HFFc6 (cell line): ENCODE measurements around the gene REX1BD. TPM values are rescaled to one million over a fixed set of nuclear protein-coding genes. Genes with fewer than 3 reads are reported as not detected.

ENCODE experiments used
- DNase-seq: peaks from one replicate; pipeline ENCODE4 v3.0.0-alpha.2; 2018
- H3K27ac Mint-ChIP-seq: 2 replicates; pipeline ENCODE4 v1.8.0; 2020; ENCODE audit warnings: mild to moderate bottlenecking, mixed read lengths
- H3K27me3 Mint-ChIP-seq: 2 replicates; pipeline ENCODE4 v1.8.0; 2021; ENCODE audit warnings: mild to moderate bottlenecking, moderate library complexity, mixed read lengths; ENCODE audit not compliant: insufficient read depth
- H3K36me3 Mint-ChIP-seq: 2 replicates; pipeline ENCODE4 v1.8.0; 2021; ENCODE audit warnings: low read depth, mixed read lengths
- H3K4me1 Mint-ChIP-seq: 2 replicates; pipeline ENCODE4 v1.8.0; 2020; ENCODE audit warnings: low read depth, mixed read lengths
- H3K4me3 Mint-ChIP-seq: 2 replicates; pipeline ENCODE4 v1.8.0; 2020; ENCODE audit warnings: mild to moderate bottlenecking, moderate library complexity, mixed read lengths
- H3K9me3 Mint-ChIP-seq: 2 replicates; pipeline ENCODE4 v1.8.0; 2020; ENCODE audit warnings: mild to moderate bottlenecking, mixed read lengths
- CTCF ChIP-seq: fragments of 200-600 bp; sonication (generic); IDR thresholded peaks from 2 replicates; pipeline ENCODE4 v1.5.0; 2021; ENCODE audit warnings: antibody characterized with exemption, mild to moderate bottlenecking
- total RNA-seq, 6 experiments: library from RNA; stranded (reverse); fragmentation: NEBNext Ultra II Directional; extraction: Animal tissue kit (Norgen Biotek cat#: 25700); gene quantifications; 2 replicates in 1 of 6; 3 replicates in 5 of 6; pipeline ENCODE4 v1.2.3, GENCODE V29; 2021

REX1BD gene
- total RNA-seq, 6 experiments from 2014 or later, result 50.2 to 73.8 (median 60.8) TPM

DNA sequence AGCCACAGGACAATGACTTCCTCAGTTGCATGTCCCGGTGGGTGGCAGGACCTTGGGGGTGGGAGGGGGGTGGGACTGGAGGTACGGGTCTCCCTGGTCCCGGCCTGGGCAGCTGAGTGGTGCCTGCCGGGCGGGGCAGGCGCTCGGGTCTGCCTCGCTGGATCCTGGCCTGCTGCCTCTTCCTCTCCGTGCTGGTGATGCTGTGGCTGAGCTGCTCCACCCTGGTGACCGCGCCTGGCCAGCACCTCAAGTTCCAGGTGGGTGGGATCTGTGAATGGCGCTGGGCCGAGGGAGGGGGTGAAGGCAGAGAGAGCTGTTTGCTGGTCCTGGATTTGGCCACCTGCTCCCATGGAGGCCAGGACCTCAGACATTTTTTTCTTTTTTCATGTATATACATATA lies 29.6 kb downstream of the REX1BD start:
- Mint-ChIP-seq H3K4me3 (no peak overlapping the region), H3K9me3 (peaks cover 9% of the 10 kb centered on the region), H3K4me1 (no peaks in the 10 kb centered on the region), H3K27me3 (peaks cover 41% of the 10 kb centered on the region), H3K36me3 (peaks cover 7% of the 10 kb centered on the region), H3K27ac (no peak overlapping the region)
- no peak for DNase-seq
- no peak for TF ChIP-seq CTCF

GRCh38 chr19:18620311-18620710 lies 31.7 kb downstream of the REX1BD start:
- no peak for DNase-seq
- no peak overlapping the region for H3K4me3 Mint-ChIP-seq
- no peak for TF ChIP-seq CTCF
- H3K4me1 Mint-ChIP-seq, result no peaks in the 10 kb centered on the region
- H3K27me3 Mint-ChIP-seq, result peaks cover 26% of the 10 kb centered on the region
- H3K27ac Mint-ChIP-seq, result no peak overlapping the region
- H3K36me3 Mint-ChIP-seq, result peaks cover 7% of the 10 kb centered on the region
- H3K9me3 Mint-ChIP-seq, result peaks cover 9% of the 10 kb centered on the region

GRCh38 chr19:18620902-18621301 lies 32.3 kb downstream of the REX1BD start:
- no peak overlapping the region for H3K27ac Mint-ChIP-seq
- peaks cover 7% of the 10 kb centered on the region for H3K36me3 Mint-ChIP-seq
- H3K27me3 Mint-ChIP-seq, result peaks cover 21% of the 10 kb centered on the region
- TF ChIP-seq CTCF, result no peak
- H3K4me3 Mint-ChIP-seq, result no peak overlapping the region
- no peaks in the 10 kb centered on the region for H3K4me1 Mint-ChIP-seq
- peaks cover 9% of the 10 kb centered on the region for H3K9me3 Mint-ChIP-seq
- no peak for DNase-seq

DNA sequence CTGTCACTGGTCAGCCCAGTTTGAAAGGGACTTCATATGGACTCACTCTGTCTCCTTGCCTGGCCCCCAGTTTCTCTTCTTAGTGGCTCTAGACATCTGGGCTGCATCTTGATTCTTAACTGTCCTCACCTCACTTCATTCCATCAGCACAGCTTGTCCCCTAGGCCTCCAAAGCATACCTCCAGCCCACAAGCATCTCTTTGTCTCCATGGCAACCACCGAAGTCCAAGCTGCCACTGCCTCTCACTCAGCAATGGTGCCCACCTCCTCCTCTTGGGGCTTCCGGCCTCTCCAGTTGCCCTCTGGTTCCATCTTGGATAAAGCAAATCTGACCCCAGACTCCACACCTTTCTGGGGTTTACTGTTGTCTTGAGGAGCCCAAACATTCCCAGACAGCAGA lies 38.3 kb downstream of the REX1BD start:
- DNase-seq, result no peak
- H3K4me1 Mint-ChIP-seq, result no peaks in the 10 kb centered on the region
- no peak for TF ChIP-seq CTCF
- no peak overlapping the region for H3K4me3 Mint-ChIP-seq
- peaks cover 19% of the 10 kb centered on the region for H3K27me3 Mint-ChIP-seq
- no peaks in the 10 kb centered on the region for H3K36me3 Mint-ChIP-seq
- H3K27ac Mint-ChIP-seq, result no peak overlapping the region
- no peaks in the 10 kb centered on the region for H3K9me3 Mint-ChIP-seq

GRCh38 chr19:18629166-18630088 lies 40.8 kb downstream of the REX1BD start:
- no peaks in the 10 kb centered on the region for H3K9me3 Mint-ChIP-seq
- no peak overlapping the region for H3K27ac Mint-ChIP-seq
- DNase-seq, result no peak
- H3K4me1 Mint-ChIP-seq, result no peaks in the 10 kb centered on the region
- H3K4me3 Mint-ChIP-seq, result no peak overlapping the region
- H3K27me3 Mint-ChIP-seq, result peaks cover 14% of the 10 kb centered on the region
- no peak for TF ChIP-seq CTCF
- no peaks in the 10 kb centered on the region for H3K36me3 Mint-ChIP-seq
